GM21723 (cell line): ENCODE measurements around the gene KIFC1.

Experiments
- ATAC-seq: cut with Tn5 transposase; IDR thresholded peaks from one replicate; pipeline ENCODE4 v1.9.1; 2021; ENCODE audit warnings: mild to moderate bottlenecking, moderate library complexity; ENCODE audit not compliant: unreplicated experiment

Gene KIFC1

DNA sequence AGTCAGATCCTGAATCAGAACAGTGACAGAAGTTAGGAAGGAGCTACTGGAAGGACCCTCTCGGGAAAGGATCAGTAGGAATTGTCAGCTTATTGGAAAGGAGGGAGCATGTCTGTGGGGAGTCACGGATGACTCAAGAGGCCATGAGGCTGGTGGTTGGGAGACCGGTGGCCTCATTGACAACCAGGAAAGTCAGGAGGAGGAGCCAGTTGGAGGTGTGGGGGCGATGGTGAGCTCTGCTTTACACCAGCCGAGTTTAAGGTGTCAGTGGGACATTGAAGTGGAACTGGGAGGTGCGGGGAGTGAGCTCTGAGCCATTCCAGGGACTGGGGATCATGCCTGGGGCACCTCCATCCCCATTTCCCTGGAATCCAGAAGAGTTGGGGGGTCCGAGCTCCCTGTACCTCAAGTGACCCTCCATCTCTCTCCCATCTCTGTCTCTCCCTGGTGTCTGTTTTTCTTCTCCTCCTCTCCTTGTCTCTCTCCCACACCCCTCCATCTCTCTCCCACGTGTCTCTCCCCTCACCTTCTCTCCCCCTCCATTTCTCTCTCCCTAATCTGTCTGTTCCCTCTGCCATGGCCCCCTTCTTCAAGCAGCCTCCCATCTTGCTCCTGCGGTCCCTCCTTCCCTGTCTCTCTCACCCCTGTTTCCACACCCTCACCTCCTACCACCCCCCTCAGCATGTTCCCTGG lies 48.5 kb downstream of the KIFC1 start:
- no peak for ATAC-seq

DNA sequence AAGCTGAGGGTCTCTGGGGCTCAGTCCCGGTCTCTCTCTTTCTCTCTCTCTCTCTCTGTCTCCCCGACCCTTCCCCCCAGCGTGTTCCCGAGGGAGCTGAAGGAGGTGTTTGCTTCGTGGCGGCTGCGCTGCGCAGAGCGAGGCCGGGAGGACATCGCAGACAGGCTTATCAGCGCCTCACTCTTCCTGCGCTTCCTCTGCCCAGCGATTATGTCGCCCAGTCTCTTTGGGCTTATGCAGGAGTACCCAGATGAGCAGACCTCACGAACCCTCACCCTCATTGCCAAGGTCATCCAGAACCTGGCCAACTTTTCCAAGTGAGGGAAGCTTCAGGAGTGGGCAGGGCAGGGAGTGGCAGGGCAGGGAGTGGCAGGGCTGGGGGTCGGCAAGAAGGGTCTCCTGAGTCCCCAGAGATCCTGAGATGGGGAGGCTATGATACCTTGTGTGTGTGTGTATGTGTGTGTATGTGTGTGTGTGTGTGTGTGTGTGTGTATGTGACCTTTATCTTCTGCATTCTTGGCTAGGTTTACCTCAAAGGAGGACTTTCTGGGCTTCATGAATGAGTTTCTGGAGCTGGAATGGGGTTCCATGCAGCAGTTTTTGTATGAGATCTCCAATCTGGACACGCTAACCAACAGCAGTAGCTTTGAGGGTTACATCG lies 49.2 kb downstream of the KIFC1 start:
- no peak for ATAC-seq

DNA sequence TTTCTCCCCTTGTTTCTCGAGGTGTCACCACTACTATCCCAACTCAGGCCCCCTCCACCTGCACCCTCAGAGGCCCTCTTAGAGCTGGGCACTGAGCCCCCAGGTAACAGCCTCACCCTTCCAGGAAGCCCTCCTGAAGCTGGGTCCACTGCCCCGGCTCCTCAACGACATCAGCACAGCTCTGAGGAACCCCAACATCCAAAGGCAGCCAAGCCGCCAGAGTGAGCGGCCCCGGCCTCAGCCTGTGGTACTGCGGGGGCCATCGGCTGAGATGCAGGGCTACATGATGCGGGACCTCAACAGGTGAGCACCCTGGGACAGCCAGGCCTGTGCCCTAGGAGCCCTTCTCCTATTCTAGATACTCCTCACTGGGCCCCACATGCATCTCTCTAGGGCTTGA lies 49.8 kb downstream of the KIFC1 start:
- ATAC-seq, result no peak

DNA sequence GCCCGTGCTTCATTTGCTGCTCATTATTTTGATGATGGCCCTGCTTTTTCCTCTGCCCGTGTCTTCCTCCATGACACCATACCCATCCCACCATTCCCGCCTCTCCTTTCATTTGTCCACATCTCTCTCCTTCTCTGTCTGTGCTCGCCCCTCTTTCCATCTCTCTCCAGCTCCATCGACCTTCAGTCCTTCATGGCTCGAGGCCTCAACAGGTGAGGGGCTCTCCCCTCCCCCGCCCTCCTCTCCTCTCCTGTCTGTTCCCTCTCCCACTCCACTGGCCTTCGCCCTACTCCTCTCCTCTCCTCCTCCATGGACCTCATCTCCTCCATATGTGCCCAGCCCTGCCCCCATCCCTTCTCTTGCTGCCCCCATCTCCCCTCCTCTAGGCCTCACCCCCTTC lies 50.7 kb downstream of the KIFC1 start:
- no peak for ATAC-seq

DNA sequence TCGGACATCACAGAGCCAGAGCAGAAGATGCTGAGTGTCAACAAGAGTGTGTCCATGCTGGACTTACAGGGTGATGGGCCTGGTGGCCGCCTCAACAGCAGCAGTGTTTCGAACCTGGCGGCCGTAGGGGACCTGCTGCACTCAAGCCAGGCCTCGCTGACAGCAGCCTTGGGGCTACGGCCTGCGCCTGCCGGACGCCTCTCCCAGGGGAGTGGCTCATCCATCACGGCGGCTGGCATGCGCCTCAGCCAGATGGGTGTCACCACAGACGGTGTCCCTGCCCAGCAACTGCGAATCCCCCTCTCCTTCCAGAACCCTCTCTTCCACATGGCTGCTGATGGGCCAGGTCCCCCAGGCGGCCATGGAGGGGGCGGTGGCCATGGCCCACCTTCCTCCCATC lies 51.4 kb downstream of the KIFC1 start:
- no peak for ATAC-seq

DNA sequence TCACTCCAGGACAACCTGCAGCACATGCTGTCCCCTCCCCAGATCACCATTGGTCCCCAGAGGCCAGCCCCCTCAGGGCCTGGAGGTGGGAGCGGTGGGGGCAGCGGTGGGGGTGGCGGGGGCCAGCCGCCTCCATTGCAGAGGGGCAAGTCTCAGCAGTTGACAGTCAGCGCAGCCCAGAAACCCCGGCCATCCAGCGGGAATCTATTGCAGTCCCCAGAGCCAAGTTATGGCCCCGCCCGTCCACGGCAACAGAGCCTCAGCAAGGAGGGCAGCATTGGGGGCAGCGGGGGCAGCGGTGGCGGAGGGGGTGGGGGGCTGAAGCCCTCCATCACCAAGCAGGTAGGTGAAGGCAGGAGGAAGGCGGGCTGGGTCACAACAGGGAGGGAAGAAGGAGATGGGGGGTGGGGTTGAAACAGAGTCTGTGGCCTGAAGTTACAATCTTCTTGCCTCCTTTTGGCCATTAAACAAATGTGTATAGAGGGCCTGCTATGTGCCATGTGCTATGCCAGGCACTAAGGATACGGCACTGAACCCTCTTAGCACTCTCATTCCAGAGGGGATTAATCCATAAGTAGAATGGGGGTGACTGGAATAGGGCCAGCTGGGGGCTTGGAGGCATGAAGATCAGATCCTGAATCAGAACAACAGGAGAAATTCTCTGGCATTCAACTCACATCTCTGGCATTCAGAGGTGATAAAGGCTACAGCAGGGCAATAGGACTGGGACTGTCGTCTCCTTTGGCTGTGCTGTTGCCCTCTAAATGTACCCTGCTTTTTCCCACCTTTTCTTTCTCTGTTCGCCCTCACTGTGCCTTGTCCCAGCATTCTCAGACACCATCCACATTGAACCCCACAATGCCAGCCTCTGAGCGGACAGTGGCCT lies 52.2 kb downstream of the KIFC1 start:
- ATAC-seq, result no peak

DNA sequence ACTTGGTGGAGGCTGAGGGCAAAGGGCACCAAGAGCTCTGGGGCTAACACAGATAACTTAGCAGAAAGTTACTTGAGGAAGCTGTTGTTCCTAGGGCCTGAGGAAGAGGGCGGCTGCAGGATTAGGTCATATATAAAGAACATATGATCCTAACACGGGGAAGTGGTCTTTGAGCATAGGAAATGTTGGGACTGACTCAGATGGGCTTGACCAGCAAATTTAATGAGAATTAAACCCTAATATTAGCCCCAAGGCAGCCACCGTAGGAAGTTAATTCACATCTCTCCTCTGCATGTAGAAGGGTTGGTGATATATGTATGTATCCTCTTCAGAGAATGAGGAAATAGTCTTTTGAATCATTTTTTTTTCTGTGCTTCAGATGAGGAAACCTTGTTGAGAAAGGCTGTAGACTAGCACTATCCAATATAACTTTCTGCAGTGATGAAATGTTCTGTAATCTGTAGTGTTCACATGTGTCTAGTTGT lies 53.5 kb downstream of the KIFC1 start:
- no peak for ATAC-seq

DNA sequence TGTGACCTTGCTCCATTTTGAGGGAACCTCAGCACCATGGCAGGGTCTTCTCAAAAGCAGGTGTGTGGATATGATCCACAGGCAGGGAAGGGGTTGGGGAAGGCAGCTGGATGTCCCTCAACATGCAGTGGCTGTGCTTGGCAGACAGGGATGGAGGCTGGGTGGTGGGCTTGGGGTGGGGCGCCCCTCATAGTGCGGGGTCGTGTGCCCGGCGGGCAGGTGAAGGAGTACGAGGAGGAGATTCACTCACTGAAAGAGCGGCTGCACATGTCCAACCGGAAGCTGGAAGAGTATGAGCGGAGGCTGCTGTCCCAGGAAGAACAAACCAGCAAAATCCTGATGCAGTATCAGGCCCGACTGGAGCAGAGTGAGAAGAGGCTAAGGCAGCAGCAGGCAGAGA lies 54.7 kb downstream of the KIFC1 start:
- ATAC-seq, result no peak

DNA sequence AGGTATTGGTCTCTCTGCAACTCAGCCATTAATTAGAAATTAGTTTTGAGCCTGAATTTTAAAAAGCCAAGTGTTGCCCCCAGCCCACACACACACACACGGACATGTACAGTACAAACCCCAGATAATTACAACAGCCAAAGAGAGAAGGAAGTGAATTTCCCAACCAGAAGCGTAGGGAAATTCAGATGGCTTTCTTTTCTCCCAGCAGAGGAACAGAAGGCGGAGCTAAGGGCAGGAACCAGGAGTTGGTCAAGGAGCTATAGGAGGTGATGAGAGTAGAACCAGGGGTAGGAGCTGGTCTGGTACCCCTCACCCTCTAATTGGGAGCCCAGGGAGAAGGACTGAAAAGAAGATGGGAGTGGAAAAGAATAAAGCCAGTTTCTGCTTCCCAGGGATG lies 58.8 kb downstream of the KIFC1 start:
- no peak for ATAC-seq

DNA sequence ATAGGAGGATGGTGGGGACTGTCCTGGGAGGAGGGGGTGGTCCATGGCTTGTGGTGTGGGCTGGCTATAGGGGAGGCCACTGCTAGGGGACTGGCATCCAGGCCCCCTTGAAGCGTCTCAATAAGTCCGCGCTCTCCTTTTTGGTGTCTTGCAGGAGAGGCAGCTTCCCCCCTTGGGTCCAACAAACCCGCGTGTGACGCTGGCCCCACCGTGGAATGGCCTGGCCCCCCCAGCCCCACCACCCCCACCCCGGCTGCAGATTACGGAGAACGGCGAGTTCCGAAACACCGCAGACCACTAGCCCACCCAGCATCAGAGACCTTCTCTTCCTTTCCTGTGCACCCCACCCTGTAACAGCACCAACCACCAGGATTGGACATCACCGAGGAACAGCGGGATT lies 60.0 kb downstream of the KIFC1 start:
- ATAC-seq, result no peak

DNA sequence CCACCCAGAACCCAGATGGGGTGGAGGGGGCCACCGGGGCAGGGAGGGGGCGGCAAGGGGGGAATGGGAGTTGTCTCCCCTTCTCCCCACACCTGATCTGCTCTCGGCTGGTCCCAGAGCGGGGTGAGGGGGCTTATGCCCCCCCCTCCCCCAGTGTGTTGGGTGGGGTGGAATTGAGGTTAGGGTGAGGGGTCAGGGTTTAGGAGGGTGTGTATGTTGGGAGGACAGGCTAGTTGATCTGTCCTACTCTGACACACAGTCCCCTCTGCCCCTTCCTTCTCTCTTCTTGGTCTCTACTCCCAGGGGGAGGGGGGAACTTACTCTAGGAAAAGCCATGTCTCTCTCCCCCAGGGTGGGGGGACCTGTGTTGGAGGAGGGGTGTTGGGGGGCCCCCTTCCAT lies 60.9 kb downstream of the KIFC1 start:
- no peak for ATAC-seq

DNA sequence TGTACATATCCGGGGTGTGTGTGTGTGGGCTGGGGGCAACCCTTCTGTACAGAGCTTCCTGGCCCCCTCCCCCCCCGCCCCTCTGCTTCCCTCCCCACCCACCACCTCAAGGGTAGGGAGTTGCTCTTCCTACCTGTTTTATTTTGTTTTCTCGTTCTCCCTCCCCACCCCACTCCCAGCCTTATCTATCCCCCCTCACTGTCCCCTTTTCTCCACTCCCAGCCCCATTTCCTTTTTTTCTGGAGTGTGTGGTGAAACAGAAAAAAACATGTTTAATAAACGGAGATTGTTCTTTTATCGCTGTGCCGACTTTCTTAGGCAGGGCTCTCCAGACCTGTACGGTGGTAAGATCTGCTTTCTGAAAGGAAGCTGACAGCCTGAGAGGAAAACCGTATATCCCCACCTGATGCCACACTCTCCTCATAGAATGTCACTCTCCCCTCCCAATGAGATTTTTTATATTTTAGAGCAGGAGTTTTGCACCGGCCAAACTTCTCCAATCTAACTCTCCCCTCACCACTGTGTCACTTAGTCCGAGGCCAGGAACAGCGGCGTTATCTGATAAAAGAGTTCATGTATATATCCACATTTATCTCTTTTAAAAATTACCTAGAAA lies 61.9 kb downstream of the KIFC1 start:
- ATAC-seq, result no peak

DNA sequence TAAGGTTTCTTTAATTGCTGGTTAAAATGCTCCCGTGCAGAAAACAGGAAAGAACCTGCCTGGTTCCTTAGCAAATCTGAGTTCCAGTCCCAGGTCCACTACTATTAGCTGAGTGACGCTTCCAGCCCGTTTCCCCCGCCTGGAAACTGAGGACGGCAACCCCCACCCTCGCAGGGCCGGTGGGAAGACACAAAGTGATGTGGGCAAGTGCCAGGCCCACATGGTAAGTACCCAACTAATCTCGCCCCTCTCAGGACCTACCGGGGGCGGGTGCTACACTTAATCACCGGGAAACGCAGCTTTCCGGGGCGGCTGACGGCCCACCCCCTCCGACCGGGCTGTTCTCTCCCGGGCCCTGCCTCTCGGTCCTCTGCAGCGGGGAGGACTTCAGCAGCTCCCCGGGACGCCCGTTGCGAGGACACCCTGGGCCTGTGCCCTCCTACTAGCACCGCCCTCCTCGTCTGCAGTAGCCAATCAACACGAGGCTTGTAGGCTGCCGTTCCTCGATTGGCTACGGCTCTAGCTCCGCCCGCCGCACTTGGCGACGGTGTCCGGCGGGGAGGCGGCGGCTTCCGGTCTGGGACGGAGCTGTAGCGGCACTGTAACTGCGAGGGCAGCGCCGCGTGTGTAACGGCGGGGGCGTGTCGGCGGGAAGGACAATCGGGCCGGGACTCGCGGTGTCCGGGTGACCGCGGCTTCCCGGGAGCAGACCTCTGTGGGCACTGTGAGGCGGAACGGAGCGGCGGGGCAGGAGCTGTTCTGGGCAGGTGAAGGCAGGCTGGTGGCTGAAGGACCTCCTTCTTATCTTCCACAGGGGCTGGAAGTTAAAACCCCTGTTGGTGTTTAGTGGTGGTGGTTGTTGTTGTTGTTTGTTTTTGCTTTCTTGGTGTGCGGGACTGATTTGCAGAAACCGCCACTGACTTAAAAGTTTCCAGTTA lies 62.7 kb downstream of the KIFC1 start, which contains the start of gene ZBTB9:
TSS of gene ZBTB9 (plus strand) at position 568 of the 938 bp plus-strand sequence. CDS start 525 bp downstream, outside the sequence.
- ATAC-seq, result peak; percentile 96

DNA sequence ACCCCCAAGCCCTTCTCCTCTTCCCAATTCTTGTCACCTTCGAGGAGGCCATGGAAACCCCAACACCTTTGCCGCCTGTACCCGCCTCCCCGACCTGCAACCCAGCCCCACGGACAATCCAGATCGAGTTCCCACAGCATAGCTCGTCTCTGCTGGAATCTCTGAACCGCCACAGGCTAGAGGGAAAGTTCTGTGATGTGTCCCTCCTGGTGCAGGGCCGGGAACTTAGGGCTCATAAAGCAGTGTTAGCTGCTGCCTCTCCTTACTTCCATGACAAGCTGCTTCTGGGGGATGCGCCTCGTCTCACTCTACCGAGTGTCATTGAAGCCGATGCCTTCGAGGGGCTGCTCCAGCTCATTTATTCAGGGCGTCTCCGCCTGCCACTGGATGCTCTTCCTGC lies 63.4 kb downstream of the KIFC1 start:
- ATAC-seq, result no peak

DNA sequence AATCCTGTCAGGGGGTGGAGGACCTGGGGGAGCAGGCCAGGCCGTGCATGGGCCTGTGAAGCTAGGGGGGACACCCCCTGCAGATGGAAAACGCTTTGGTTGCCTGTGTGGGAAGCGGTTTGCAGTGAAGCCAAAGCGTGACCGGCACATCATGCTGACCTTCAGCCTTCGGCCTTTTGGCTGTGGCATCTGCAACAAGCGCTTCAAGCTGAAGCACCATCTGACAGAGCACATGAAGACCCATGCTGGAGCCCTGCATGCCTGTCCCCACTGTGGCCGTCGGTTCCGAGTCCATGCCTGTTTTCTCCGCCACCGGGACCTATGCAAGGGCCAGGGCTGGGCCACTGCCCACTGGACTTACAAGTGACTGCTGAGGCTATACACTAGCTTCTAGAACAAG lies 64.5 kb downstream of the KIFC1 start:
- ATAC-seq, result no peak

DNA sequence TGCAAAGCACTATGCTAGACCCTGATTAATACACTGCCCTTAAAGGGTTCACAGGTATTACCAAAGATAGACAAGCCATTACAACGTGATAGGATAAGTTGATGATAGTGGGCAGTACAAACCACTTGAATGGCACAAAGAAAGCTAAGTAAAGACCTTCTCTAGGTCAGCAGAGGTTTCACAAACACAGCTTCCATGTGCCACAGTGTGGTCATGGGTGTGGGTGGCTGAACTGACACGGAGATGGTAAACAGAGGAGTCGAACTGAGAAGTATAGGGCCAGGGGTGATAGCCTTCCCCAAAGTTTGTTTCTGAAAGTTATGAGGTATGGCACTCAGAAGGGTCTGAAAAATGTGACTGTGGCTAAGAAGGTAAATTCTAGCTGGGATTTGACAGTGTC lies 67.1 kb downstream of the KIFC1 start:
- ATAC-seq, result no peak

DNA sequence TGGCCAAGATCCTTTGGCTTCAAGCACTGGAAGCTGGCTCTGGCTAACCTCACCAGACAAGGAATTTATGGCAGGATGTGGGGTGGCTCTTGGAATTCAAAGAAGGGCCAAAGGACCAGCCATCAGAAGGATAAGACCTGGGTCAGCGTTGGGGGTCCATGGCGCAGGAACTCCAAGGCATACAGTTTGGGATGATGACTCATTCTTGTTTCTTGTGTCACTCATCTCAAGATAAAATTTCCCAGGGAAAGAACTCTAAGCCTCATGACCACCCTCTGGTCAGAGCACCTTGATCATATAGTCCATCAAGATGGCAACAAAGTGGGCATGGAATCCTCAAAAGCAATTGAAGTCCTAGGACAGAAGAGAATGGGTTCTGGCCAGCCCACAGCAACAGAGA lies 67.6 kb downstream of the KIFC1 start:
- ATAC-seq, result no peak
